ENCODE measurements around the gene PNLDC1.
A peak's percentile ranks its signal among the peaks of the same experiment; 100 is the strongest.

DNA sequence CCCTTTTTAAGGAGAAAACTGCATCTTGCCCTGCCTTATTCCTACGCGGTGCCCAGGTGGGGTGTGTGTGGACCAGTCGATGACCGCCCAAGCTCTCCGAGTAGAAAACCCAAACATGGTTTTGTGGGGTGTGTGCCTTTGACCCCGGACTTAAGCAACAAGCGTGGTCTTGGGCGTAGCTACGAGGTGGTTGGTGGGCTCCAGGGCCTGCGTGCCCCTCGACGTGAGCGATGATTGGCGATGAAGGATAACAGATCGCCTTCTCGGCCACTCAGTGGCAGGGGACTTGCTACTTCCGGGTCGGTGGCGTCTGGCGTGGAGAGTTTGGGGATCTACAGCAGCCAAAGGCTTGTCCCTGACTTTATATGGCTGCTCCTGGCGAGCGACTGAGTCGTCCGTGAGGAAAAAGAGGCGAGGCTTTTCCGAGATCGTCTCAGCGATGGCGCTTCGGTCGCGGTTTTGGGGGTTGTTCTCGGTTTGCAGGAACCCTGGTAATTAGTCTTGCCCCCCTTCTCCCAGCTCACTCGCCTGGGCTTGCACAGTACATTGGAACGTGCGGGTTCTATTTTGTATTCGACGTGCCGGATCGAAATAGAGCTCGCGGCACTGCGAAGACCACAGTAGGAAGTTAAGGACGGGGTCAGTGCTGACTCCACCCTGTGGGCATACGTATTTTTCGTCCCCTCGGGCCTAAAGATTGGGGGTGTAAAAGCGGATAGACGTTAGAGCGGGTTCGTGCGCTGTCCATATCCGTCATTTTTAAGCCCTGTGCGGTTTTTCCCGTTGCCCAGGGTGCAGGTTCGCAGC, 9.7 kb upstream of the PNLDC1 start, which contains the start of gene MRPL18:
- TF ChIP-seq CTCF (IDR thresholded peaks at IDR 0.05 in 4 of 5, conservative IDR thresholded peaks at IDR 0.05 in 1 of 5) (no peak), POLR2A (IDR thresholded peaks at IDR 0.05) (peak; percentile 29 to 60)
